ENCODE results near the gene SMYD3.

The SMYD3 gene

DNA sequence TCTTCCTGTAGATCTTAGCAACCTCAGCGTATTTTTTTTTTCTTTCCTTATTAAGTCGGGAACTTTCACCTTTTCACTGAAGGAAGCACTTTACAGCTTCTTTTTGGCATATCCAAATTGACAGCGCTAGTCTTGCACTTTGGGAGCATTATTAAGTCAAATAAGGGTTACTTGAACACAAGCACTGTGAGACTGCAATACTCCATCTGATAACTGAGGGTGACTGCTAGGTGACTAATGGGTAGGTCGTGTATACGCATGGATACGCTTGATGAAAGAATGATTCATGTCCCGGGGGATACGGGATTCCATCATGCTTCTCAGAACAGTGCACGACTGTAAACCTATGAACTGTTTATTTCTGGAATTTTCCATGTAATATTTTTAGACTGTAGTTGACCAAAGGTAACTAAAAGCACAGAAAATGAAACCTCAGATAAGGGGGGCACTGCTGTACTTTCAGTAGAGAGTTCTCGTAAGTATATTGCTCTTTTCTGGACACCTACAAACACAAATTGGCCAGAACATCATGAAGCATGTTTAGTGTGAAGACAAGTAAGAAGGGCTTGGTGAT is 364.7 kb downstream of the SMYD3 start:
- no peaks in the 10 kb centered on the region for H3K4me1 ChIP-seq (ENCODE audit: insufficient read depth, insufficient read length)
- no peaks in the 10 kb centered on the region for H3K27me3 ChIP-seq (ENCODE audit: insufficient read depth, insufficient read length)
- H3K4me3 ChIP-seq (ENCODE audit: insufficient read length, low read depth), result no peak overlapping the region
- 0 out of 2 replicates have a peak, but pooled peaks cover under 1% of the 10 kb centered on the region for H3K9me3 ChIP-seq (ENCODE audit: insufficient read depth, low read length)
- no peaks in the 10 kb centered on the region for H3K36me3 ChIP-seq (ENCODE audit: insufficient read depth, insufficient read length, low read length)
- H3K9ac ChIP-seq (ENCODE audit: insufficient read length, low read depth), result no peak overlapping the region
- TF ChIP-seq SUZ12 (IDR thresholded peaks at IDR 0.05; ENCODE audit: extremely low read depth, insufficient read depth, insufficient read length), result no peak
- no peak for DNase-seq (ENCODE audit: low read depth, low spot score)

- Histone ChIP-seq H3K4me3 (ENCODE audit: insufficient read length, low read depth) (no peak overlapping the region), H3K27me3 (ENCODE audit: insufficient read depth, insufficient read length) (no peaks in the 10 kb centered on the region), H3K9me3 (ENCODE audit: insufficient read depth, low read length) (no peaks in the 10 kb centered on the region), H3K4me1 (ENCODE audit: insufficient read depth, insufficient read length) (no peaks in the 10 kb centered on the region), H3K9ac (ENCODE audit: insufficient read length, low read depth) (no peak overlapping the region), H3K36me3 (ENCODE audit: insufficient read depth, insufficient read length, low read length) (no peaks in the 10 kb centered on the region)
- TF ChIP-seq SUZ12 (IDR thresholded peaks at IDR 0.05; ENCODE audit: extremely low read depth, insufficient read depth, insufficient read length), result no peak
- TF ChIP-seq ZNF274 (IDR thresholded peaks at IDR 0.05; ENCODE audit: low read depth, low read length), result no peak
- no peak for DNase-seq (ENCODE audit: low read depth, low spot score)
Observed at GRCh38 chr1:246141306-246141705, 365.8 kb downstream of the SMYD3 start.

- H3K4me1 ChIP-seq (ENCODE audit: insufficient read depth, insufficient read length), result no peaks in the 10 kb centered on the region
- no peaks in the 10 kb centered on the region for H3K36me3 ChIP-seq (ENCODE audit: insufficient read depth, insufficient read length, low read length)
- H3K4me3 ChIP-seq (ENCODE audit: insufficient read length, low read depth), result no peak overlapping the region
- H3K9me3 ChIP-seq (ENCODE audit: insufficient read depth, low read length), result no peaks in the 10 kb centered on the region
- no peak for DNase-seq (ENCODE audit: low read depth, low spot score)
- TF ChIP-seq ZNF274 (IDR thresholded peaks at IDR 0.05; ENCODE audit: low read depth, low read length) (no peak), YY1 (IDR thresholded peaks at IDR 0.05; ENCODE audit: insufficient read depth, insufficient read length) (no peak), SUZ12 (IDR thresholded peaks at IDR 0.05; ENCODE audit: extremely low read depth, insufficient read depth, insufficient read length) (no peak)
- no peaks in the 10 kb centered on the region for H3K27me3 ChIP-seq (ENCODE audit: insufficient read depth, insufficient read length)
- H3K9ac ChIP-seq (ENCODE audit: insufficient read length, low read depth), result no peak overlapping the region
Observed at GRCh38 chr1:246139745-246140182, 367.3 kb downstream of the SMYD3 start.

DNA sequence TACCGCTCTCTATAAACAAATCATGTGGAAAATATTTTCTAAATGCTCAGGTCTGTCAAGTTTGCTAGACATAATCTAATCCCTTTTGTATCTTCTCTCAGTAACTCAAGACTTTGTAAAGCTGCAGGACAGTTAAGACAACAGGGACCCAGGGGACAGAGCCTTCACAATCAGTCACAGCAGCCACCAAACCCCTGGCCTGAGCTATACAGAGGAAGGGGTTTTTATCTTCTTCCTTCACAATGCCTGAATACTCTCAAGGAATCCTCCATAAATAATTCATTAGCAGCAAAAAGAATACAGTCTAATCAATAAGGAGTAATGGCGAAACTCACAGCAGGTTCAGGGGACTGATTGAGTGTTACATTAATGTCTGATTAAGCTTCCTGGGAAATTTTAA is 368.3 kb downstream of the SMYD3 start:
- H3K9ac ChIP-seq (ENCODE audit: insufficient read length, low read depth), result no peak overlapping the region
- no peaks in the 10 kb centered on the region for H3K9me3 ChIP-seq (ENCODE audit: insufficient read depth, low read length)
- no peaks in the 10 kb centered on the region for H3K27me3 ChIP-seq (ENCODE audit: insufficient read depth, insufficient read length)
- TF ChIP-seq YY1 (IDR thresholded peaks at IDR 0.05; ENCODE audit: insufficient read depth, insufficient read length), result no peak
- no peak for TF ChIP-seq SUZ12 (IDR thresholded peaks at IDR 0.05; ENCODE audit: extremely low read depth, insufficient read depth, insufficient read length)
- no peak for TF ChIP-seq ZNF274 (IDR thresholded peaks at IDR 0.05; ENCODE audit: low read depth, low read length)
- H3K4me3 ChIP-seq (ENCODE audit: insufficient read length, low read depth), result no peak overlapping the region
- H3K36me3 ChIP-seq (ENCODE audit: insufficient read depth, insufficient read length, low read length), result no peaks in the 10 kb centered on the region
- DNase-seq (ENCODE audit: low read depth, low spot score), result no peak
- no peaks in the 10 kb centered on the region for H3K4me1 ChIP-seq (ENCODE audit: insufficient read depth, insufficient read length)

DNA sequence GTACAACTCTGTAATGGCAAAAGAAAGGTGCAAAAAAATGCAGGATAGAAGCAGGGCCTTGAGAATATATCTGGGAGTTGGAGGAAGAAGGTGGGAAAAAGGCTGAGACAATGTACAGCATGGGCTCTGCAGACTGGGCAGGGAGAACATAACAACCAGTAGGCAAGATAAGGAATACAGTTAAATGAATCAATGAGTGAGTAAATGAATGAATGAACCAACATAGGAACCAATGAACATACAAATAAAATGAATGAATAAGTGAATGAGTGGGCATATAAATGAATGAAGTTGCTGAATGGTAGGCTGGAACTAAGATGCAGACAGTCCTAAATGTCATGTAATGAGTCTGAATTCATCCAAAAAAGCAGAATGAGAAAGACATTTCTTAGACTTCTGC is 370.6 kb downstream of the SMYD3 start:
- DNase-seq (ENCODE audit: low read depth, low spot score), result no peak
- Histone ChIP-seq H3K27me3 (ENCODE audit: insufficient read depth, insufficient read length) (no peaks in the 10 kb centered on the region), H3K4me3 (ENCODE audit: insufficient read length, low read depth) (no peak overlapping the region), H3K9me3 (ENCODE audit: insufficient read depth, low read length) (no peaks in the 10 kb centered on the region), H3K9ac (ENCODE audit: insufficient read length, low read depth) (no peak overlapping the region), H3K36me3 (ENCODE audit: insufficient read depth, insufficient read length, low read length) (no peaks in the 10 kb centered on the region), H3K4me1 (ENCODE audit: insufficient read depth, insufficient read length) (no peaks in the 10 kb centered on the region)
- no peak for TF ChIP-seq YY1 (IDR thresholded peaks at IDR 0.05; ENCODE audit: insufficient read depth, insufficient read length)
- no peak for TF ChIP-seq SUZ12 (IDR thresholded peaks at IDR 0.05; ENCODE audit: extremely low read depth, insufficient read depth, insufficient read length)
- TF ChIP-seq ZNF274 (IDR thresholded peaks at IDR 0.05; ENCODE audit: low read depth, low read length), result no peak

DNA sequence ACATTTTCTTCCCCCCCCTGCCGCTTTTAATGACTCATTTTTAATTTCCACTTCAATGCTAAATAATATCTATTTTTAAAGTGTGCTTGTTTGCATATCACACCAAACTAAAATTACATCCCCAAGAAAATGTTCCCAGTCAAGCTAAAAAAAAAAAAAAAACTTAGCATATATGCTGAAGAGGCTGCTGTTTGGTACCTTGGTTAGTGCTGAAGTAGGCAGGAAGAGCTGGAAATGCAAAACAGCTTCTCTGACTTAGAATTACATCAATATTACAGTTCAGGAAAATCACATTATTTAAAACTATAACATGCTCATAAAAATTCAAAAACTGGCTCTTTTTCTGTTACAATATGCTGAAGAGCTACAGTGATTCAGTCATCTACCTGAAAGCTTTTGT is 372.3 kb downstream of the SMYD3 start:
- Histone ChIP-seq H3K27me3 (ENCODE audit: insufficient read depth, insufficient read length) (no peaks in the 10 kb centered on the region), H3K36me3 (ENCODE audit: insufficient read depth, insufficient read length, low read length) (no peaks in the 10 kb centered on the region), H3K4me3 (ENCODE audit: insufficient read length, low read depth) (no peak overlapping the region), H3K9ac (ENCODE audit: insufficient read length, low read depth) (no peak overlapping the region), H3K4me1 (ENCODE audit: insufficient read depth, insufficient read length) (no peaks in the 10 kb centered on the region), H3K9me3 (ENCODE audit: insufficient read depth, low read length) (no peaks in the 10 kb centered on the region)
- DNase-seq (ENCODE audit: low read depth, low spot score), result no peak
- TF ChIP-seq ZNF274 (IDR thresholded peaks at IDR 0.05; ENCODE audit: low read depth, low read length) (no peak), SUZ12 (IDR thresholded peaks at IDR 0.05; ENCODE audit: extremely low read depth, insufficient read depth, insufficient read length) (no peak), YY1 (IDR thresholded peaks at IDR 0.05; ENCODE audit: insufficient read depth, insufficient read length) (no peak)

DNA sequence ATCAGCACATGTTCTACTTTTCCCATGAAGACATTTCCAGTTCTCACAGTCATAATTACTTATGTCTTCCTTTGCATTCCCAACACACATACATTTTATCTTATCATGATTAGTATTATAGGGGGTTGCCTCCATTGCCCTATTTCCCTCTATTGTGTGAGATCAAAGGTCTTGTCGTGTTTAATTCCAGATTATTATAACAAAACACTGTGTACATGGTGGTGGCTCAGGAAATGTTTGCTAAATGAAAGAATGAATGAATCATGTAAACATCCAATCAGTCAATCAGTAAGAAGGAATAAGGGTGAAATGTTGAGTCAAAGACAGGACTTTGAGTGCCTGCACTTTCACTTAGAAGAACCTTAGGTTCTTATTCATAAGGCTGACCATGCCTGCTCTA is 376.0 kb downstream of the SMYD3 start:
- no peaks in the 10 kb centered on the region for H3K27me3 ChIP-seq (ENCODE audit: insufficient read depth, insufficient read length)
- H3K4me3 ChIP-seq (ENCODE audit: insufficient read length, low read depth), result no peak overlapping the region
- H3K36me3 ChIP-seq (ENCODE audit: insufficient read depth, insufficient read length, low read length), result no peaks in the 10 kb centered on the region
- H3K4me1 ChIP-seq (ENCODE audit: insufficient read depth, insufficient read length), result no peaks in the 10 kb centered on the region
- no peaks in the 10 kb centered on the region for H3K9me3 ChIP-seq (ENCODE audit: insufficient read depth, low read length)
- TF ChIP-seq SUZ12 (IDR thresholded peaks at IDR 0.05; ENCODE audit: extremely low read depth, insufficient read depth, insufficient read length), result no peak
- TF ChIP-seq ZNF274 (IDR thresholded peaks at IDR 0.05; ENCODE audit: low read depth, low read length), result no peak
- no peak for TF ChIP-seq YY1 (IDR thresholded peaks at IDR 0.05; ENCODE audit: insufficient read depth, insufficient read length)
- H3K9ac ChIP-seq (ENCODE audit: insufficient read length, low read depth), result no peak overlapping the region
- no peak for DNase-seq (ENCODE audit: low read depth, low spot score)
